Activated naive CD8-positive, alpha-beta T cell (primary cell): Measurements from ENCODE around the gene LSP1.

Source experiments
- H3K27ac Mint-ChIP-seq: one replicate; pipeline ENCODE4 v1.8.0; 2021; ENCODE audit warnings: mixed read lengths
- H3K27me3 Mint-ChIP-seq: one replicate; pipeline ENCODE4 v1.8.0; 2021; ENCODE audit warnings: mixed read lengths
- H3K36me3 Mint-ChIP-seq: one replicate; pipeline ENCODE4 v1.8.0; 2021; ENCODE audit warnings: mixed read lengths
- H3K4me1 Mint-ChIP-seq: one replicate; pipeline ENCODE4 v1.8.0; 2021; ENCODE audit warnings: low read depth, mixed read lengths
- H3K4me3 Mint-ChIP-seq: one replicate; pipeline ENCODE4 v1.8.0; 2021; ENCODE audit warnings: mild to moderate bottlenecking, mixed read lengths
- H3K9me3 Mint-ChIP-seq: one replicate; pipeline ENCODE4 v1.8.0; 2021; ENCODE audit warnings: low read depth, mixed read lengths

The LSP1 gene

GRCh38 chr11:1839204-1839923 lies 13.5 kb upstream of the LSP1 start:
- H3K27me3 Mint-ChIP-seq, result no peaks in the 10 kb centered on the region
- no peak overlapping the region for H3K27ac Mint-ChIP-seq
- H3K9me3 Mint-ChIP-seq, result no peaks in the 10 kb centered on the region
- no peak overlapping the region for H3K4me3 Mint-ChIP-seq
- no peaks in the 10 kb centered on the region for H3K36me3 Mint-ChIP-seq
- peaks cover 18% of the 10 kb centered on the region for H3K4me1 Mint-ChIP-seq

- Mint-ChIP-seq H3K4me1 (peaks cover 26% of the 10 kb centered on the region), H3K9me3 (no peaks in the 10 kb centered on the region), H3K27ac (no peak overlapping the region), H3K36me3 (no peaks in the 10 kb centered on the region), H3K27me3 (no peaks in the 10 kb centered on the region), H3K4me3 (no peak overlapping the region)
Observed at GRCh38 chr11:1839924-1840779, 12.7 kb upstream of the LSP1 start.

- no peak overlapping the region for H3K4me3 Mint-ChIP-seq
- H3K36me3 Mint-ChIP-seq, result no peaks in the 10 kb centered on the region
- no peaks in the 10 kb centered on the region for H3K9me3 Mint-ChIP-seq
- peaks cover 32% of the 10 kb centered on the region for H3K4me1 Mint-ChIP-seq
- no peak overlapping the region for H3K27ac Mint-ChIP-seq
- H3K27me3 Mint-ChIP-seq, result no peaks in the 10 kb centered on the region
Observed at GRCh38 chr11:1840780-1841480, 12.0 kb upstream of the LSP1 start.

GRCh38 chr11:1841511-1842148 lies 11.3 kb upstream of the LSP1 start:
- H3K4me1 Mint-ChIP-seq, result peaks cover 35% of the 10 kb centered on the region

GRCh38 chr11:1842149-1843097 lies 10.5 kb upstream of the LSP1 start:
- Mint-ChIP-seq H3K27me3 (no peaks in the 10 kb centered on the region), H3K4me1 (peaks cover 39% of the 10 kb centered on the region), H3K36me3 (no peaks in the 10 kb centered on the region), H3K27ac (peak overlapping the region; percentile 28), H3K4me3 (peak overlapping the region; percentile 85), H3K9me3 (no peaks in the 10 kb centered on the region)

More at GRCh38 chr11:1841511-1842148, 11.3 kb upstream of the LSP1 start:
- H3K4me3 Mint-ChIP-seq, result no peak overlapping the region
- no peaks in the 10 kb centered on the region for H3K9me3 Mint-ChIP-seq
- no peaks in the 10 kb centered on the region for H3K27me3 Mint-ChIP-seq
- no peak overlapping the region for H3K27ac Mint-ChIP-seq
- no peaks in the 10 kb centered on the region for H3K36me3 Mint-ChIP-seq

GRCh38 chr11:1843098-1843473 lies 9.8 kb upstream of the LSP1 start:
- peaks cover 43% of the 10 kb centered on the region for H3K4me1 Mint-ChIP-seq
- peak overlapping the region; percentile 28 for H3K27ac Mint-ChIP-seq
- H3K4me3 Mint-ChIP-seq, result peak overlapping the region; percentile 85
- no peaks in the 10 kb centered on the region for H3K9me3 Mint-ChIP-seq
- H3K36me3 Mint-ChIP-seq, result no peaks in the 10 kb centered on the region
- H3K27me3 Mint-ChIP-seq, result no peaks in the 10 kb centered on the region

GRCh38 chr11:1843796-1844195 lies 9.1 kb upstream of the LSP1 start:
- Mint-ChIP-seq H3K36me3 (no peaks in the 10 kb centered on the region), H3K9me3 (no peaks in the 10 kb centered on the region), H3K4me1 (peaks cover 49% of the 10 kb centered on the region), H3K4me3 (peak overlapping the region; percentile 85), H3K27me3 (no peaks in the 10 kb centered on the region), H3K27ac (no peak overlapping the region)

- no peaks in the 10 kb centered on the region for H3K36me3 Mint-ChIP-seq
- no peaks in the 10 kb centered on the region for H3K27me3 Mint-ChIP-seq
- H3K27ac Mint-ChIP-seq, result peak overlapping the region; percentile 88
- H3K4me1 Mint-ChIP-seq, result peaks cover 55% of the 10 kb centered on the region
- H3K4me3 Mint-ChIP-seq, result peak overlapping the region; percentile 85
- no peaks in the 10 kb centered on the region for H3K9me3 Mint-ChIP-seq
Observed at GRCh38 chr11:1844221-1845094, 8.4 kb upstream of the LSP1 start.

GRCh38 chr11:1845095-1845429 lies 7.8 kb upstream of the LSP1 start:
- Mint-ChIP-seq H3K36me3 (no peaks in the 10 kb centered on the region), H3K27ac (peak overlapping the region; percentile 88), H3K27me3 (no peaks in the 10 kb centered on the region), H3K9me3 (no peaks in the 10 kb centered on the region), H3K4me1 (peaks cover 56% of the 10 kb centered on the region), H3K4me3 (peak overlapping the region; percentile 85)

- Mint-ChIP-seq H3K4me3 (peak overlapping the region; percentile 85), H3K9me3 (no peaks in the 10 kb centered on the region), H3K36me3 (no peaks in the 10 kb centered on the region), H3K27ac (peak overlapping the region; percentile 88), H3K27me3 (no peaks in the 10 kb centered on the region), H3K4me1 (peaks cover 62% of the 10 kb centered on the region)
Observed at GRCh38 chr11:1845561-1846452, 7.1 kb upstream of the LSP1 start.

GRCh38 chr11:1846453-1846932 lies 6.4 kb upstream of the LSP1 start:
- Mint-ChIP-seq H3K27ac (no peak overlapping the region), H3K36me3 (no peaks in the 10 kb centered on the region), H3K27me3 (no peaks in the 10 kb centered on the region), H3K4me3 (peak overlapping the region; percentile 59), H3K4me1 (peaks cover 68% of the 10 kb centered on the region), H3K9me3 (no peaks in the 10 kb centered on the region)

- Mint-ChIP-seq H3K4me1 (peaks cover 74% of the 10 kb centered on the region), H3K9me3 (no peaks in the 10 kb centered on the region), H3K4me3 (no peak overlapping the region), H3K27ac (no peak overlapping the region), H3K36me3 (no peaks in the 10 kb centered on the region), H3K27me3 (no peaks in the 10 kb centered on the region)
Observed at GRCh38 chr11:1847006-1847735, 5.7 kb upstream of the LSP1 start.
